Pancreas (tissue), 10 donors: ENCODE results near the gene CAPS. TPM values are rescaled to one million over a fixed set of nuclear protein-coding genes. Genes with fewer than 3 reads are reported as not detected.
"Not testable (repeated sequence)": the region's sequence is repeated elsewhere in the genome, so short reads cannot be mapped to it uniquely, and the experiment has no call there.

Experiments
- ATAC-seq, 4 donors: fragments of 200-7000 bp; cut with Tn5 transposase; one replicate each; pipeline versions ENCODE4 v1.8.0 to v1.9.1; 2020; ENCODE audit warnings: mild to moderate bottlenecking in 4 of 4, moderate library complexity in 4 of 4
- DNase-seq, 6 donors: peaks; one replicate each; pipeline ENCODE4 v3.0.0-alpha.2; 2020
- FAIRE-seq: peaks from 2 replicates; lab custom pipeline; 2012; peaks lifted over from hg19 to GRCh38; lab: Jason Lieb, UNC
- H3K27ac ChIP-seq, 4 donors: fragments of 200-600 bp; sonication (generic); 1 replicate in 3 of 4; 2 replicates in 1 of 4; pipeline versions ENCODE4 v1.5.0 to v1.8.0; 2020
- H3K27me3 ChIP-seq, 4 donors: fragments of 200-600 bp; one replicate each; pipeline ENCODE4 v1.8.0; 2021
- H3K36me3 ChIP-seq, 3 donors: fragments of 200-600 bp; sonication (generic) in 1 of 3; one replicate each; pipeline versions ENCODE4 v1.5.0 to v1.8.0; 2020 to 2021
- H3K4me1 ChIP-seq, 3 donors: fragments of 200-600 bp; one replicate each; pipeline ENCODE4 v1.8.0; 2021
- H3K4me3 ChIP-seq, 4 donors: fragments of 200-600 bp; sonication (generic) in 2 of 4; one replicate each; pipeline versions ENCODE4 v1.5.0 to v1.8.0; 2020 to 2021
- H3K9me3 ChIP-seq, 4 donors: fragments of 200-600 bp; one replicate each; pipeline ENCODE4 v1.8.0; 2021
- CTCF ChIP-seq, 4 donors: fragments of 200-600 bp; sonication (generic) in 3 of 4; IDR thresholded peaks; one replicate each; pipeline versions ENCODE4 v1.5.0 to v1.8.0; 2021; ENCODE audit warnings: antibody characterized with exemption in 4 of 4
- WGBS, 2 donors: extraction: QIAGEN DNeasy Blood & Tissue Kit; methylation state at CpG; one replicate each; pipeline ENCODE4 v1.1.7; 2013; 5-methylcytosine and 5-hydroxymethylcytosine counted together
- intact Hi-C, 3 donors: fragments of 100-400 bp; cut with DNase I; formaldehyde crosslinking; loops; one replicate each; pipeline versions ENCODE4 v1.11.1 to v1.14.2; 2022
- polyA plus RNA-seq, 2 donors: library from polyadenylated mRNA; stranded (reverse); fragments of 200-250 nt; gene quantifications; one replicate each; pipeline ENCODE4 v1.2.3, GENCODE V29; 2013
- total RNA-seq, 6 donors: library from RNA; stranded (reverse); fragmentation: NEBNext Ultra II Directional in 4 of 6; extraction: Animal tissue kit (Norgen Biotek cat#: 25700) in 4 of 6; gene quantifications; one replicate each; pipeline versions ENCODE4 v1.2.1 to v1.2.4, GENCODE V29; 2021 to 2023
- donor health status: healthy with polysubstance abuse.
- donor health status: DM: no; HTN: no; CAD: no; lungs with moderate emphysema.
- donor health status: DM: no; HTN: no; CAD: no.
- donor health status: control.
- donor health status: control.
- donor health status: Bipolar disorder and iron deficiency.
- donor health status: DM: yes; HTN: yes; CAD: no.
- donor health status: DM: no; HTN: no; CAD: no.
- donor health status: DM: no; HTN: no; CAD: no.
- donor health status: DM: yes; HTN: yes; CAD: no.

The CAPS gene
- total and polyA plus RNA-seq, 8 donors = 10.5 to 77.2 (median 15.8) TPM

GRCh38 chr19:5958074-5958850 is 44.2 kb downstream of the CAPS start:
- no peak for DNase-seq
- Histone ChIP-seq H3K27ac (no peak overlapping the region), H3K36me3 (no peaks in the 10 kb centered on the region), H3K4me1 (peaks cover 59 to 85% (median 70%) of the 10 kb centered on the region in 3 donors), H3K9me3 (no peaks in the 10 kb centered on the region), H3K27me3 (no peaks in the 10 kb centered on the region), H3K4me3 (no peak overlapping the region)
- intact Hi-C loops = no loop called here
- no peak for TF ChIP-seq CTCF (IDR thresholded peaks at IDR 0.05)
- ATAC-seq = no peak
- 79 to 81% methylated on average over 21 of the region's 21 CpGs for WGBS, 2 donors
- FAIRE-seq = no peak

GRCh38 chr19:5958851-5959122 is 44.7 kb downstream of the CAPS start:
- intact Hi-C loops = no loop called here
- H3K36me3 ChIP-seq = no peaks in the 10 kb centered on the region
- ATAC-seq (no peak), DNase-seq (no peak), FAIRE-seq (no peak)
- H3K9me3 ChIP-seq = no peaks in the 10 kb centered on the region
- no peak for TF ChIP-seq CTCF (IDR thresholded peaks at IDR 0.05)
- no peak overlapping the region for H3K4me3 ChIP-seq
- no peak overlapping the region for H3K27ac ChIP-seq
- H3K4me1 ChIP-seq = peaks cover 54 to 82% (median 67%) of the 10 kb centered on the region in 3 donors
- no peaks in the 10 kb centered on the region for H3K27me3 ChIP-seq
- 90 to 95% methylated on average over 10 of the region's 10 CpGs for WGBS, 2 donors

DNA sequence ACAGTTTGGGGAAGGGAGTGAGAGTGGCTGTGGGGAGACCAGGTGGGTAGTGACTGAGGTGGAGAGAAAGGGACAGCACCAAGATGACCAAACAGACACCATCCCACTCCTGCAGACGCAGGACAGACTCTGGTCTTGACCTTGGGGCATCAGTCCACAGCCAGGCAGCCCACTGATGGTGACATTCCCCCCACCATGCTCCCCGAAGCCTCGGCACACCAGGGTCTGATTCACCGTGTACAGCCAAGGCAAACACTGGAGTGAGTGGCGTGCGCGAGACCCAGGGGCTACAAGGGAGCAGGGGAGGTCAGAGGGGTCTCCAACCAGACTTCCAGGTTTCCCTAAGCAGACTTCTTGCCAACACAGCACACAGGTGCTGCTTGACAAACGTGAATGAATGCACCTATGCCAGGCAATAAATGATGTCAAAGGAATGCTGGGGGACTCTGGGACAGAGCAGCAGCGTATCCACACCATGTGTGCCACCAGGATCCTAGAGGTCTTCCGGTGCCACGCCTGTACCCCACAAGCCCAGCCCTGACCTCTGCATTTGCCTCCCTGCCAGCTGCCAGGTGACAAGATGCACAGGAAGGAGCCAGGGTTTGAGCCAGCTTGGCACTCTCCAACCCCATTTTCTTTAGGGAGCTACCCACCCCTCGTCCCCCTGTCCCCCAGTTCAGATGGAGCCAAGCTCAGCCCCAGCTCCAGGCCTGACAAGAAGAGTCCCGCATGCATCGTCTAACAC is 45.4 kb downstream of the CAPS start:
- no peak overlapping the region for H3K4me3 ChIP-seq
- no peak for TF ChIP-seq CTCF (IDR thresholded peaks at IDR 0.05)
- peak overlapping the region; percentile 35 to 88 (median 76) for H3K27ac ChIP-seq
- H3K9me3 ChIP-seq = no peaks in the 10 kb centered on the region
- no peaks in the 10 kb centered on the region for H3K36me3 ChIP-seq
- H3K27me3 ChIP-seq = no peaks in the 10 kb centered on the region
- DNase-seq = no peak
- intact Hi-C loops = no loop called here
- no peak for FAIRE-seq
- ATAC-seq = no peak
- 51 to 56% methylated on average over 14 of the region's 14 CpGs for WGBS, 2 donors
- H3K4me1 ChIP-seq = peaks cover 48 to 76% (median 61%) of the 10 kb centered on the region in 3 donors

DNA sequence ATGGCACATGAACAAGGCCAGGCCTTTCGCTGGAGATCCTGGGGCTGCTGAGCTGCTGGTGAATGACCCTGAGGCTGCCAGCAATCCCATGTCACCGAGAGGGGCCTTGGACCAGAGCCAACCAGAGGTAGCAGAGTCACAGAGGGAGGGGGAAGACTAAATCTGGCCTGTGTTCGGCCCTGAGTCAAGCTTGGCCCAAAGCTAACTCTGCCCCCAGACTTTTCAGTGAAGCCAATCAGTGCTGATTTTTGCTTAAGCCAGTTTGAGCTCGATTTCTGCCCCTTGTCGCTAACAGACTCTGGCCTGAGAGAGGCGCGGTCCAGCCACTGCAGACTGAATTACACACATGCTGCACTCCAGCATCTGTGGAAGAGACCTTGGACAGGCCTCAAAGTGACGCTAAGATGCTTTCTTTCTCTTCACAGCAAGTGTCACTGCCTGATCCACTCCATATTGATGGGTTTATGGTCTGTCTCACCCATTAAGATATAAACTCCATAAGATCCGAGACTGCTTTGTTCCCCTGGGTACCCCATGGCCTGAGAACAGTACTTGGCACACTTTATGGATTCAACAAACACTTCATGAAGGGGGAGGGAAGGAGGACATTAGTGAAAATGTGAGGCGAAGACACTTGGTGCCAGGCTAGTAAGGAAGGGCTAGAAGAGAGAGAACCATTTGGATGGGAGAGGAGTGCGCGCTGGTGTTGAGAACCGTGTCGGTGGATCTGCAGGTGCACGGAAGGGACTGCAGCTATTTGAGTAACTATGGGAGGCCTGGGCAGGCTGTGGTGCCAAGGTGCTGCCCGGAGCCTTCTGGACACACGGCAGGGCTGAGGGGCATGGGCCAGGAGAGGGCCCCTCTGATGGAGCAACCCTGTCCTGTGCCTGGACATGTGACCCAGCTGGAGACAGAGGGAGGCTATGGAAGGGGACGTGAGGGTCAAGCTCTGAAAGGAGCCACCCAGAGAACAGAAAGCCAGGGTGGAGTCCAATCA is 46.2 kb downstream of the CAPS start:
- no peak for TF ChIP-seq CTCF (IDR thresholded peaks at IDR 0.05)
- DNase-seq (peak in 5 of 6 donors; percentile 63 to 74 (median 72)), ATAC-seq (peak; percentile 5 to 32 (median 18)), FAIRE-seq (no peak)
- intact Hi-C loops = no loop called here
- H3K27ac ChIP-seq = peak overlapping the region; percentile 35 to 88 (median 76)
- peaks cover 46 to 67% (median 53%) of the 10 kb centered on the region in 3 donors for H3K4me1 ChIP-seq
- H3K9me3 ChIP-seq = no peaks in the 10 kb centered on the region
- H3K36me3 ChIP-seq = no peaks in the 10 kb centered on the region
- H3K27me3 ChIP-seq = no peaks in the 10 kb centered on the region
- 44 to 47% methylated on average over 18 of the region's 18 CpGs for WGBS, 2 donors
- H3K4me3 ChIP-seq = no peak overlapping the region

DNA sequence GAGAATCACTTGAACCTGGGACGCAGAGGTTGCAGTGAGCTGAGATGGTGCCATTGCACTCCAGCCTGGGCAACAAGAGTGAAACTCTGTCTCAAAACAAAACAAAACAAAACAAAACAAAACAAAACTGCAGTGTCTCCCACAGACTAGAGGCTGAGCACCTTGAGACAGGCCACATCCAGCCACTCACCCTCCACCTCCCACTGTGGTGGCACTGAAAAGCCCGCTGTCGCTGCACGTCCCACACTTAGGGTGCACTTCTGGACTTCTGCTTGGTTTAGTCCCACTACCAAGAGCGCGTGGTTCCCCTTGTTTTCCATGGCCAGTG is 47.6 kb downstream of the CAPS start:
- Histone ChIP-seq H3K4me1 (peaks cover 51 to 65% (median 54%) of the 10 kb centered on the region in 3 donors), H3K4me3 (peak overlapping the region in 1 of 4 donors; percentile 6), H3K27ac (peak overlapping the region; percentile 66 to 88 (median 78))
- H3K36me3 ChIP-seq, DNase-seq, ATAC-seq, intact Hi-C loops, H3K27me3 ChIP-seq, H3K9me3 ChIP-seq, FAIRE-seq: not testable (repeated sequence)
- whole genome bisulfite sequencing, 2 donors = 41 to 46% methylated on average over 5 to 6 of the region's 6 CpGs
